HEK293 (cell line): ENCODE data around the gene GUK1.

Experiments
- KLF1 ChIP-seq: fragments of 450-650 bp; formaldehyde crosslinking; IDR thresholded peaks from 2 replicates; pipeline ENCODE4 v1.5.1; 2016; ENCODE audit warnings: missing biosample characterization, missing genetic modification characterization
- MEIS1 ChIP-seq: sonication (generic); formaldehyde crosslinking; IDR thresholded peaks from 2 replicates; pipeline ENCODE4 v1.8.1; 2022; ENCODE audit warnings: missing genetic modification reagents, mild to moderate bottlenecking, borderline replicate concordance
- TCF7L2 ChIP-seq: IDR thresholded peaks from 2 replicates; pipeline ENCODE4 v1.6.1; 2011; ENCODE audit warnings: low read depth, mild to moderate bottlenecking, inconsistent platforms, low read length, moderate library complexity, borderline replicate concordance
- WT1 ChIP-seq: fragments of 450-650 bp; formaldehyde crosslinking; IDR thresholded peaks from 2 replicates; pipeline ENCODE4 v1.5.1; 2016; ENCODE audit warnings: missing biosample characterization, missing genetic modification characterization
- ZNF174 ChIP-seq: fragments of 450-650 bp; formaldehyde crosslinking; IDR thresholded peaks from 2 replicates; pipeline ENCODE4 v1.5.0; 2017; ENCODE audit warnings: missing biosample characterization, mild to moderate bottlenecking, missing genetic modification characterization
- ZNF274 ChIP-seq, 2 experiments: fragments of 200-500 bp in 1 of 2; fragments of 450-650 bp in 1 of 2; sonication (Bioruptor generic) in 1 of 2; formaldehyde crosslinking in 1 of 2; IDR thresholded peaks; 2 replicates each; pipeline versions ENCODE4 v1.5.1 to v1.6.1; 2014 to 2016; ENCODE audit warnings: borderline replicate concordance in 1 of 2, inconsistent platforms in 1 of 2, low read length in 1 of 2, missing biosample characterization in 1 of 2, missing genetic modification characterization in 1 of 2
- ZNF76 ChIP-seq: fragments of 450-650 bp; formaldehyde crosslinking; IDR thresholded peaks from 2 replicates; pipeline ENCODE4; 2016; ENCODE audit warnings: low read depth, missing biosample characterization, missing genetic modification characterization, borderline replicate concordance
- ZNF768 ChIP-seq: fragments of 450-650 bp; formaldehyde crosslinking; IDR thresholded peaks from 2 replicates; pipeline ENCODE4 v1.5.1; 2018; ENCODE audit warnings: missing biosample characterization, mild to moderate bottlenecking, missing genetic modification characterization
- ZNF776 ChIP-seq: fragments of 450-650 bp; formaldehyde crosslinking; IDR thresholded peaks from 2 replicates; pipeline ENCODE4 v1.5.0; 2017; ENCODE audit warnings: missing biosample characterization, missing genetic modification characterization, borderline replicate concordance
- ZSCAN30 ChIP-seq: fragments of 450-650 bp; IDR thresholded peaks from 2 replicates; pipeline ENCODE4 v1.5.1; 2018; ENCODE audit warnings: missing biosample characterization, mild to moderate bottlenecking, missing genetic modification characterization, moderate library complexity
- TF ChIP-seq, protein P1 (sequence below): fragments of 450-650 bp; formaldehyde crosslinking; IDR thresholded peaks from 2 replicates; pipeline ENCODE4 v1.5.1; 2016; ENCODE audit warnings: missing biosample characterization, missing genetic modification characterization
- TF ChIP-seq, protein P2 (sequence below): fragments of 450-650 bp; formaldehyde crosslinking; IDR thresholded peaks from 2 replicates; pipeline ENCODE4 v1.5.1; 2016; ENCODE audit warnings: missing biosample characterization, missing genetic modification characterization
- TF ChIP-seq, protein P3 (sequence below): fragments of 450-650 bp; formaldehyde crosslinking; IDR thresholded peaks from 2 replicates; pipeline ENCODE4 v1.5.1; 2016; ENCODE audit warnings: missing biosample characterization, missing genetic modification characterization
- TF ChIP-seq, protein P4 (sequence below): fragments of 450-650 bp; formaldehyde crosslinking; IDR thresholded peaks from 2 replicates; pipeline ENCODE4 v1.5.1; 2016; ENCODE audit warnings: missing biosample characterization, missing genetic modification characterization

- TF ChIP-seq ZNF174 (tag by site-specific recombination) (no peak), KLF1 (tag by site-specific recombination) (no peak; the same call in 1 of the 2 replicates), MEIS1 (no peak), WT1 (tag by site-specific recombination) (no peak), TCF7L2 (no peak), ZSCAN30 (tag by site-specific recombination) (no peak), ZNF776 (tag by site-specific recombination) (no peak), ZNF274 (IDR thresholded peaks at IDR 0.05; ENCODE audit: low read length) (no peak), ZNF274 (tag by site-specific recombination; IDR thresholded peaks at IDR 0.05; ENCODE audit: borderline replicate concordance) (no peak), ZNF768 (tag by site-specific recombination) (no peak), ZNF76 (tag by site-specific recombination) (peak; percentile 83)
- TF ChIP-seq, protein P1, sequence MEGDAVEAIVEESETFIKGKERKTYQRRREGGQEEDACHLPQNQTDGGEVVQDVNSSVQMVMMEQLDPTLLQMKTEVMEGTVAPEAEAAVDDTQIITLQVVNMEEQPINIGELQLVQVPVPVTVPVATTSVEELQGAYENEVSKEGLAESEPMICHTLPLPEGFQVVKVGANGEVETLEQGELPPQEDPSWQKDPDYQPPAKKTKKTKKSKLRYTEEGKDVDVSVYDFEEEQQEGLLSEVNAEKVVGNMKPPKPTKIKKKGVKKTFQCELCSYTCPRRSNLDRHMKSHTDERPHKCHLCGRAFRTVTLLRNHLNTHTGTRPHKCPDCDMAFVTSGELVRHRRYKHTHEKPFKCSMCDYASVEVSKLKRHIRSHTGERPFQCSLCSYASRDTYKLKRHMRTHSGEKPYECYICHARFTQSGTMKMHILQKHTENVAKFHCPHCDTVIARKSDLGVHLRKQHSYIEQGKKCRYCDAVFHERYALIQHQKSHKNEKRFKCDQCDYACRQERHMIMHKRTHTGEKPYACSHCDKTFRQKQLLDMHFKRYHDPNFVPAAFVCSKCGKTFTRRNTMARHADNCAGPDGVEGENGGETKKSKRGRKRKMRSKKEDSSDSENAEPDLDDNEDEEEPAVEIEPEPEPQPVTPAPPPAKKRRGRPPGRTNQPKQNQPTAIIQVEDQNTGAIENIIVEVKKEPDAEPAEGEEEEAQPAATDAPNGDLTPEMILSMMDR (tag by site-specific recombination), result no peak
- TF ChIP-seq, protein P2, sequence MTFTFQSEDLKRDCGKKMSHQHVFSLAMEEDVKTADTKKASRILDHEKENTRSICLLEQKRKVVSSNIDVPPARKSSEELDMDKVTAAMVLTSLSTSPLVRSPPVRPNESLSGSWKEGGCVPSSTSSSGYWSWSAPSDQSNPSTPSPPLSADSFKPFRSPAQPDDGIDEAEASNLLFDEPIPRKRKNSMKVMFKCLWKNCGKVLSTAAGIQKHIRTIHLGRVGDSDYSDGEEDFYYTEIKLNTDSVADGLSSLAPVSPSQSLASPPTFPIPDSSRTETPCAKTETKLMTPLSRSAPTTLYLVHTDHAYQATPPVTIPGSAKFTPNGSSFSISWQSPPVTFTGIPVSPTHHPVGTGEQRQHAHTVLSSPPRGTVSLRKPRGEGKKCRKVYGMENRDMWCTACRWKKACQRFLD (tag by site-specific recombination), result no peak
- TF ChIP-seq, protein P3, sequence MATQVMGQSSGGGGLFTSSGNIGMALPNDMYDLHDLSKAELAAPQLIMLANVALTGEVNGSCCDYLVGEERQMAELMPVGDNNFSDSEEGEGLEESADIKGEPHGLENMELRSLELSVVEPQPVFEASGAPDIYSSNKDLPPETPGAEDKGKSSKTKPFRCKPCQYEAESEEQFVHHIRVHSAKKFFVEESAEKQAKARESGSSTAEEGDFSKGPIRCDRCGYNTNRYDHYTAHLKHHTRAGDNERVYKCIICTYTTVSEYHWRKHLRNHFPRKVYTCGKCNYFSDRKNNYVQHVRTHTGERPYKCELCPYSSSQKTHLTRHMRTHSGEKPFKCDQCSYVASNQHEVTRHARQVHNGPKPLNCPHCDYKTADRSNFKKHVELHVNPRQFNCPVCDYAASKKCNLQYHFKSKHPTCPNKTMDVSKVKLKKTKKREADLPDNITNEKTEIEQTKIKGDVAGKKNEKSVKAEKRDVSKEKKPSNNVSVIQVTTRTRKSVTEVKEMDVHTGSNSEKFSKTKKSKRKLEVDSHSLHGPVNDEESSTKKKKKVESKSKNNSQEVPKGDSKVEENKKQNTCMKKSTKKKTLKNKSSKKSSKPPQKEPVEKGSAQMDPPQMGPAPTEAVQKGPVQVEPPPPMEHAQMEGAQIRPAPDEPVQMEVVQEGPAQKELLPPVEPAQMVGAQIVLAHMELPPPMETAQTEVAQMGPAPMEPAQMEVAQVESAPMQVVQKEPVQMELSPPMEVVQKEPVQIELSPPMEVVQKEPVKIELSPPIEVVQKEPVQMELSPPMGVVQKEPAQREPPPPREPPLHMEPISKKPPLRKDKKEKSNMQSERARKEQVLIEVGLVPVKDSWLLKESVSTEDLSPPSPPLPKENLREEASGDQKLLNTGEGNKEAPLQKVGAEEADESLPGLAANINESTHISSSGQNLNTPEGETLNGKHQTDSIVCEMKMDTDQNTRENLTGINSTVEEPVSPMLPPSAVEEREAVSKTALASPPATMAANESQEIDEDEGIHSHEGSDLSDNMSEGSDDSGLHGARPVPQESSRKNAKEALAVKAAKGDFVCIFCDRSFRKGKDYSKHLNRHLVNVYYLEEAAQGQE (tag by site-specific recombination), result no peak
- TF ChIP-seq, protein P4, sequence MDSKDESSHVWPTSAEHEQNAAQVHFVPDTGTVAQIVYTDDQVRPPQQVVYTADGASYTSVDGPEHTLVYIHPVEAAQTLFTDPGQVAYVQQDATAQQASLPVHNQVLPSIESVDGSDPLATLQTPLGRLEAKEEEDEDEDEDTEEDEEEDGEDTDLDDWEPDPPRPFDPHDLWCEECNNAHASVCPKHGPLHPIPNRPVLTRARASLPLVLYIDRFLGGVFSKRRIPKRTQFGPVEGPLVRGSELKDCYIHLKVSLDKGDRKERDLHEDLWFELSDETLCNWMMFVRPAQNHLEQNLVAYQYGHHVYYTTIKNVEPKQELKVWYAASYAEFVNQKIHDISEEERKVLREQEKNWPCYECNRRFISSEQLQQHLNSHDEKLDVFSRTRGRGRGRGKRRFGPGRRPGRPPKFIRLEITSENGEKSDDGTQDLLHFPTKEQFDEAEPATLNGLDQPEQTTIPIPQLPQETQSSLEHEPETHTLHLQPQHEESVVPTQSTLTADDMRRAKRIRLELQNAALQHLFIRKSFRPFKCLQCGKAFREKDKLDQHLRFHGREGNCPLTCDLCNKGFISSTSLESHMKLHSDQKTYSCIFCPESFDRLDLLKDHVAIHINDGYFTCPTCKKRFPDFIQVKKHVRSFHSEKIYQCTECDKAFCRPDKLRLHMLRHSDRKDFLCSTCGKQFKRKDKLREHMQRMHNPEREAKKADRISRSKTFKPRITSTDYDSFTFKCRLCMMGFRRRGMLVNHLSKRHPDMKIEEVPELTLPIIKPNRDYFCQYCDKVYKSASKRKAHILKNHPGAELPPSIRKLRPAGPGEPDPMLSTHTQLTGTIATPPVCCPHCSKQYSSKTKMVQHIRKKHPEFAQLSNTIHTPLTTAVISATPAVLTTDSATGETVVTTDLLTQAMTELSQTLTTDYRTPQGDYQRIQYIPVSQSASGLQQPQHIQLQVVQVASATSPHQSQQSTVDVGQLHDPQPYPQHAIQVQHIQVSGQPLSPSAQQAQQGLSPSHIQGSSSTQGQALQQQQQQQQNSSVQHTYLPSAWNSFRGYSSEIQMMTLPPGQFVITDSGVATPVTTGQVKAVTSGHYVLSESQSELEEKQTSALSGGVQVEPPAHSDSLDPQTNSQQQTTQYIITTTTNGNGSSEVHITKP (tag by site-specific recombination), result no peak; the same call in 1 of the 2 replicates
These were observed 1.4 kb downstream of the GUK1 start for GRCh38 chr1:228141226-228142044.
